Osteocyte (in vitro differentiated cells): ENCODE measurements around the gene COX19. TPM values are rescaled to one million over a fixed set of nuclear protein-coding genes. Genes with fewer than 3 reads are reported as not detected.
"Not testable (repeated sequence)": the region's sequence is repeated elsewhere in the genome, so short reads cannot be mapped to it uniquely, and the experiment has no call there.

Experiments used
- DNase-seq: peaks from one replicate; pipeline ENCODE4 v3.0.0; 2021; ENCODE audit warnings: mixed read lengths; ENCODE audit not compliant: unreplicated experiment; ENCODE audit errors: extremely low spot score
- H3K27ac Mint-ChIP-seq: one replicate; pipeline ENCODE4 v1.8.0; 2021; ENCODE audit warnings: mild to moderate bottlenecking, mixed read lengths; ENCODE audit not compliant: unreplicated experiment
- H3K27me3 Mint-ChIP-seq: one replicate; pipeline ENCODE4 v1.8.0; 2021; ENCODE audit warnings: mixed read lengths; ENCODE audit not compliant: unreplicated experiment
- H3K36me3 Mint-ChIP-seq: one replicate; pipeline ENCODE4 v1.8.0; 2021; ENCODE audit warnings: mixed read lengths; ENCODE audit not compliant: unreplicated experiment
- H3K4me1 Mint-ChIP-seq: one replicate; pipeline ENCODE4 v1.8.0; 2021; ENCODE audit warnings: mixed read lengths; ENCODE audit not compliant: unreplicated experiment
- H3K4me3 Mint-ChIP-seq: one replicate; pipeline ENCODE4 v1.8.0; 2021; ENCODE audit warnings: mild to moderate bottlenecking, moderate library complexity, mixed read lengths; ENCODE audit not compliant: unreplicated experiment
- H3K9me3 Mint-ChIP-seq: one replicate; pipeline ENCODE4 v1.8.0; 2021; ENCODE audit warnings: mixed read lengths; ENCODE audit not compliant: unreplicated experiment
- CTCF ChIP-seq: fragments of 200-600 bp; sonication (generic); IDR thresholded peaks from 2 replicates; pipeline ENCODE4 v1.5.0; 2021; ENCODE audit warnings: antibody characterized with exemption, mild to moderate bottlenecking, moderate library complexity
- total RNA-seq: library from RNA; stranded (reverse); gene quantifications from 2 replicates; pipeline ENCODE4 v1.2.1, GENCODE V29; 2021

Gene COX19
- total RNA-seq, 1 donor from 2014 or later, result 11.4 TPM

- Mint-ChIP-seq H3K4me1 (no peaks in the 10 kb centered on the region), H3K36me3 (no peaks in the 10 kb centered on the region), H3K4me3 (no peak overlapping the region), H3K27ac (no peak overlapping the region), H3K9me3 (peaks cover 19% of the 10 kb centered on the region), H3K27me3 (peaks cover 18% of the 10 kb centered on the region)
- no peak for DNase-seq
- TF ChIP-seq CTCF, result no peak
Observed at GRCh38 chr7:945147-945555, 30.2 kb downstream of the COX19 start.

- H3K27ac Mint-ChIP-seq, result no peak overlapping the region
- peaks cover 23% of the 10 kb centered on the region for H3K9me3 Mint-ChIP-seq
- no peak for DNase-seq
- H3K4me1 Mint-ChIP-seq, result no peaks in the 10 kb centered on the region
- no peak for TF ChIP-seq CTCF
- H3K27me3 Mint-ChIP-seq, result peaks cover 22% of the 10 kb centered on the region
- no peak overlapping the region for H3K4me3 Mint-ChIP-seq
- no peaks in the 10 kb centered on the region for H3K36me3 Mint-ChIP-seq
Observed at GRCh38 chr7:944744-945143, 30.6 kb downstream of the COX19 start.

GRCh38 chr7:943793-944192, 31.6 kb downstream of the COX19 start:
- Mint-ChIP-seq H3K9me3 (peaks cover 24% of the 10 kb centered on the region), H3K27me3 (peaks cover 23% of the 10 kb centered on the region)
- H3K4me1 Mint-ChIP-seq, H3K4me3 Mint-ChIP-seq, H3K27ac Mint-ChIP-seq, DNase-seq, H3K36me3 Mint-ChIP-seq: not testable (repeated sequence)

GRCh38 chr7:940599-941408, 34.5 kb downstream of the COX19 start:
- peaks cover 23% of the 10 kb centered on the region for H3K27me3 Mint-ChIP-seq
- no peak overlapping the region for H3K27ac Mint-ChIP-seq
- peaks cover 24% of the 10 kb centered on the region for H3K9me3 Mint-ChIP-seq
- H3K4me3 Mint-ChIP-seq, result no peak overlapping the region
- no peak for DNase-seq
- no peak for TF ChIP-seq CTCF
- peaks cover 11% of the 10 kb centered on the region for H3K4me1 Mint-ChIP-seq
- H3K36me3 Mint-ChIP-seq, result no peaks in the 10 kb centered on the region

GRCh38 chr7:939843-940242, 35.5 kb downstream of the COX19 start:
- Mint-ChIP-seq H3K4me1 (peaks cover 11% of the 10 kb centered on the region), H3K4me3 (no peak overlapping the region), H3K27ac (no peak overlapping the region), H3K36me3 (no peaks in the 10 kb centered on the region), H3K9me3 (peaks cover 24% of the 10 kb centered on the region), H3K27me3 (peaks cover 23% of the 10 kb centered on the region)
- DNase-seq, result no peak
- no peak for TF ChIP-seq CTCF
